ENCODE measurements around the gene HPS5. TPM values are rescaled to one million over a fixed set of nuclear protein-coding genes. Genes with fewer than 3 reads are reported as not detected.

Gene HPS5
- total and polyA plus RNA-seq, 2 of the 4 experiments (the other 2 are of a cell fraction) = 7.9 to 28.3 TPM

GRCh38 chr11:18332302-18332701 lies 10.4 kb upstream of the HPS5 start:
- H4K20me1 ChIP-seq (ENCODE audit: insufficient read depth, low read length) = peaks cover 13% of the 10 kb centered on the region; the same call in 1 of the 2 replicates
- no peak overlapping the region for H3K4me3 ChIP-seq (ENCODE audit: insufficient read depth, low read depth, low read length)
- no peak overlapping the region for H3K4me2 ChIP-seq (ENCODE audit: low read depth, low read length)
- H3K36me3 ChIP-seq (ENCODE audit: control insufficient read depth, insufficient read depth, low read length) = peaks cover 40% of the 10 kb centered on the region
- in situ Hi-C loops (cut with MboI; ENCODE audit: low sequenced_read_pairs) (no loop called here), intact Hi-C loops (cut with micrococcal nuclease) (no loop called here), dilution Hi-C loops (cut with HindIII; ENCODE audit: low sequenced_read_pairs, unreplicated experiment) (no loop called here)
- ChIA-PET CTCF (no interaction called here), POLR2A (ENCODE audit: unreplicated experiment) (no interaction called here)
- H3K79me1 ChIP-seq (ENCODE audit: low read depth in 1 of 2, low read length in 2 of 2) = peaks cover 31 to 38% of the 10 kb centered on the region in 2 experiments
- no peak overlapping the region for H2AK9ac ChIP-seq (replicated peaks; ENCODE audit: low read depth, low read length, poor library complexity)
- H4K91ac ChIP-seq (ENCODE audit: insufficient read depth, low read depth, low read length) = no peak overlapping the region
- no CpG with 5 or more reads among the region's 1 CpG for WGBS, 2 experiments (ENCODE audit: extremely low coverage in 2 of 2, insufficient read length in 1 of 2)
- H3K4me1 ChIP-seq (ENCODE audit: control insufficient read depth, insufficient read depth, low read length) = no peaks in the 10 kb centered on the region
- DNase-seq (no peak), ATAC-seq (ENCODE audit: low read depth) (no peak)
- no peak overlapping the region for H4K8ac ChIP-seq (ENCODE audit: low read depth in 2 of 2, low read length in 2 of 2)
- no peak overlapping the region for H3K18ac ChIP-seq (ENCODE audit: low read depth, low read length)
- no peak overlapping the region for H2AFZ ChIP-seq (replicated peaks; ENCODE audit: low read length, poor library complexity)
- H2AK5ac ChIP-seq (ENCODE audit: low read depth, low read length) = no peak overlapping the region
- no peak overlapping the region for H4K5ac ChIP-seq (ENCODE audit: low read depth, low read length)
- H2BK20ac ChIP-seq (ENCODE audit: low read depth, low read length) = no peak overlapping the region
- no peak overlapping the region for H3K27ac ChIP-seq (ENCODE audit: insufficient read depth, low read length)
- no TSS peak for BruUV-seq (replicated peaks)
- no peak overlapping the region for H3K56ac ChIP-seq (ENCODE audit: extremely low read depth, insufficient read depth, low read length)
- no peak overlapping the region for H2BK5ac ChIP-seq (ENCODE audit: low read depth, low read length, poor library complexity, severe bottlenecking)
- no peaks in the 10 kb centered on the region for H3K9me1 ChIP-seq (ENCODE audit: insufficient read depth, low read length)
- no peaks in the 10 kb centered on the region for H3K9me3 ChIP-seq (ENCODE audit: control insufficient read depth, insufficient read depth, low read length)
- no peak for TF ChIP-seq ELK1 (IDR thresholded peaks at IDR 0.05; ENCODE audit: borderline replicate concordance, low read depth, low read length)
- H3K9ac ChIP-seq (ENCODE audit: low read depth, low read length) = no peak overlapping the region
- no peaks in the 10 kb centered on the region for H3K27me3 ChIP-seq (ENCODE audit: control insufficient read depth, insufficient read depth, low read length)
- H3K14ac ChIP-seq (replicated peaks; ENCODE audit: low read depth, low read length) = no peak overlapping the region
- H3K4ac ChIP-seq (ENCODE audit: low read depth, low read length) = no peak overlapping the region
- H2BK120ac ChIP-seq (ENCODE audit: low read depth, low read length) = no peak overlapping the region
- no peak overlapping the region for H3K23ac ChIP-seq (ENCODE audit: low read depth, low read length)
- no peak overlapping the region for H2BK15ac ChIP-seq (ENCODE audit: low read depth, low read length)
